Adrenal gland (tissue), 5 donors: ENCODE data around the gene NANS.

Experiments
- POLR2A ChIP-seq, 2 donors: fragments of 450-650 bp; IDR thresholded peaks; one replicate each; pipeline ENCODE4 v1.6.1; 2017; ENCODE audit warnings: antibody characterized with exemption in 2 of 2, mild to moderate bottlenecking in 2 of 2, moderate library complexity in 1 of 2
- TF ChIP-seq, protein P1 (sequence below), 6 experiments: fragments of 450-650 bp in 4 of 6; fragments of 200-600 bp in 2 of 6; sonication (generic) in 1 of 6; IDR thresholded peaks; 1 replicate in 5 of 6; 2 replicates in 1 of 6; pipeline versions ENCODE4 v1.5.1 to v1.8.0; 2016 to 2021; ENCODE audit warnings: antibody characterized with exemption in 6 of 6, mild to moderate bottlenecking in 2 of 6, moderate library complexity in 1 of 6
- donor health status: DM: no; HTN: no; CAD: no.

DNA sequence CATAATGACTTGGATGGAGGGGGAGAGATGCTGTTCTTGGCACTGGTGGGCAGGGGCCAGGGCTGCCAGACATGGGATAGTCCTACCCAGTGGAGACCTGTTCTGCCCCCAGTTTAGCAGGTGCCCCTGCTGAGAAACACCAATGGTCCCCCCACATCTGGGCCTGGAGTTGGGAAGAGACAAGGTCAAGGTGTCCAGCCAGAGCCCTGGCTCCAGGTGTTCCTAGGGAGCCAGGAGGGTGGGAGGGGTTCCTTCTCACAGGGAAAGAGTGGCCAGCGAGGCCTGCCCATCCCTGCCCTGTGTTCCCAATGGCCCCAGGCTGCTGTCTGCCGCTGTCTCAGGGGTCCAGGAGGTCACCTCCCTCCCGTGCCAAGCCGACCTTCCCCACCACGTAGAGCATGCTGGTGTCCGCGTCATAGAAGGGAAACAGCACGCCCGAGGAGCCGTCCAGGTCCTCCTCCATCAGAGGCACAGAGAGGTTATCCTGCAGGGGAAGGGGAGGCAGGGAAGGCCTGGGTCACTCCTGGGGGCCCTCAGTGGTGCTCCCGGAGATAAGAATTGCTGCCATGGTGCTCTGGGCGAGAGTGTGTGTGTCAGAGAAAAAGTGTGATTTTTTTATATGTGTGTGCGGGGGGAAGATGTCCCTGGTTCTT, 74.2 kb downstream of the NANS start:
- TF ChIP-seq, protein P1, sequence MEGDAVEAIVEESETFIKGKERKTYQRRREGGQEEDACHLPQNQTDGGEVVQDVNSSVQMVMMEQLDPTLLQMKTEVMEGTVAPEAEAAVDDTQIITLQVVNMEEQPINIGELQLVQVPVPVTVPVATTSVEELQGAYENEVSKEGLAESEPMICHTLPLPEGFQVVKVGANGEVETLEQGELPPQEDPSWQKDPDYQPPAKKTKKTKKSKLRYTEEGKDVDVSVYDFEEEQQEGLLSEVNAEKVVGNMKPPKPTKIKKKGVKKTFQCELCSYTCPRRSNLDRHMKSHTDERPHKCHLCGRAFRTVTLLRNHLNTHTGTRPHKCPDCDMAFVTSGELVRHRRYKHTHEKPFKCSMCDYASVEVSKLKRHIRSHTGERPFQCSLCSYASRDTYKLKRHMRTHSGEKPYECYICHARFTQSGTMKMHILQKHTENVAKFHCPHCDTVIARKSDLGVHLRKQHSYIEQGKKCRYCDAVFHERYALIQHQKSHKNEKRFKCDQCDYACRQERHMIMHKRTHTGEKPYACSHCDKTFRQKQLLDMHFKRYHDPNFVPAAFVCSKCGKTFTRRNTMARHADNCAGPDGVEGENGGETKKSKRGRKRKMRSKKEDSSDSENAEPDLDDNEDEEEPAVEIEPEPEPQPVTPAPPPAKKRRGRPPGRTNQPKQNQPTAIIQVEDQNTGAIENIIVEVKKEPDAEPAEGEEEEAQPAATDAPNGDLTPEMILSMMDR (IDR thresholded peaks at IDR 0.05) = no peak
- TF ChIP-seq POLR2A (IDR thresholded peaks at IDR 0.05) = no peak
